Femur (tissue), 1 donor: Measurements from ENCODE around the gene FAM200A.
"Not testable (repeated sequence)": the region's sequence is repeated elsewhere in the genome, so short reads cannot be mapped to it uniquely, and the experiment has no call there.

ENCODE experiments used
- DNase-seq: peaks from one replicate; pipeline ENCODE4 v3.0.0-alpha.2; 2017

FAM200A gene

DNA sequence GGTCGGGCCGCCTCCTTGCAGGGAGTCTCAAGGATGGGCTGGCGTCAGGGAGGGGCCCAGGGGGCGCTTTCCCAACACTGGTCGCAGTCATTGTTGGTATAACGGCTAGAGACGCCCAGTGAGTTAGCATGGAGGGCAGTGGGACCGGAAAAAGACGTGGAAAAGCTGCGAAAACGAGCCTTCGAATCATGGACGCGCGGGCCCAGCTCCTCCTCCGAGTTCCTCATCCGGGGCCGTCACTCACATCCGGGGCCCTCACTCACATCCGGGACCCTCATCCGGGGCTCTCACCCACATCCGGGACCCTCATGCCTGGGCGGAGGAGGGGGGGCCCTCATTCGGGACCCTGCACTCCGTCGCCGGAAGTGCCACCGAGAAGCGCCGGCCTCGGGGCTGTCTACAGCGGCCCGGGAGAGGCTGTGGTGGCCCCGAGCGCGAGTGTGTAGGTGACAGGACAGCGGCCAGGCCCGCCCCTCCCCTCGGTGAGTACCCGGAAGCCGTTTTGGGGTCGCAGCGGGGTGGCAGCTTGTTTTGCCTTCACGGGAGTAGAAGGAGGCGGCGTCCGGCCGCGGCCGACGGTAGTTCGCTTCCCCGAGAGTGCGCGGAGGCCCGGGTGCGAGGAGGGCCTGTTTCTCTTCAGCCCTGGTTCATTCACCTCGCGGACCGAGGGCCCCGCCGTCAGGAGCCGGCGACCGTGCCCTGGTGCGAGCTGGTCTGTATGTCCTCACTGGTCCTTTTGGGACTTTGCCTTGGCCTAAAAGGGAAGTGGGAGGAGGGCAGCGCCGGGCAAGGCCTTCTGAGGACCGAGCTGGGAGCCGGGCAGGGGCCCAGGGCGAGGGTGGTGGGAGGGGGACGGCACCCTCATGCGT, 6.6 kb upstream of the FAM200A start, which contains the start of gene ZNF655:
Gene ZNF655 (plus strand): TSS at position 337 of the 869 bp plus-strand sequence. CDS start 1,918 bp downstream, outside the sequence.
- peak; percentile 96 for DNase-seq

DNA sequence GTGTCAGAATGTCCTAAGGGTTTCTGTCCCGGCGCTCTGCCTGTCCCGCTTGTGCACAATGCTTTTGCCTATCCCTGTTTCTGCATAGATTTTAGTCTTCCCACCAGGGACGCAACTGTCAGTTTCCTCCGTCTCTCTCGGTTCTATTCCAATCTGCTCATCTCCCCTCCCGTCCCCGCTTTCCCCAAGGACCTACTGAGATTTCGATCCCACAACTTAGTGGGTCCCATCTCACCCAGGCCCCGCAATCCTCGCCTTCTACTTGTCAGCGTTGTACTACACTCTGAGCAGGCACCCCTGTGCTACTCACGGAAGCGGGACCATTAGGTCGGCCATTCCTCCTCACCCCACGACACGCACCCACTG, 6.0 kb upstream of the FAM200A start:
- DNase-seq = no peak

DNA sequence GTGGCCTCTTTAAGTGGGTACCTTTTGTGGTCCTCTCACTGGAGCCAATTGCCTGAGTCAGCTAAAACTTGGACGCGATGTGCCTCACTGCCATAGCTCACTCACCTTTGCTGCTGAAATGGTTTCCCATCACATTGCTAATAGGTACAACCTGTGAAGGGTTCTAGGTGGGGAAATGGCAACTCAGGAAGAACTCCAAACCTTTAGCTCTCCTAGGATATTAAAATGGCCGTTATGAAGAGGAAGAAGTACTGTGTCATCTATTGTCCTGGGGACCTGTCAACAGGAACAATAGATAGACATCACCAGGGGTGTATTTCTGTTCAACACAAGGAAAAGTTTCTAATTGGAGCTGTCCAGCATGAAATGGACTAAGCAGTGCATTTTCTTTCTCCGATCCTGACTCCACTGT, 5.3 kb upstream of the FAM200A start:
- DNase-seq = no peak

DNA sequence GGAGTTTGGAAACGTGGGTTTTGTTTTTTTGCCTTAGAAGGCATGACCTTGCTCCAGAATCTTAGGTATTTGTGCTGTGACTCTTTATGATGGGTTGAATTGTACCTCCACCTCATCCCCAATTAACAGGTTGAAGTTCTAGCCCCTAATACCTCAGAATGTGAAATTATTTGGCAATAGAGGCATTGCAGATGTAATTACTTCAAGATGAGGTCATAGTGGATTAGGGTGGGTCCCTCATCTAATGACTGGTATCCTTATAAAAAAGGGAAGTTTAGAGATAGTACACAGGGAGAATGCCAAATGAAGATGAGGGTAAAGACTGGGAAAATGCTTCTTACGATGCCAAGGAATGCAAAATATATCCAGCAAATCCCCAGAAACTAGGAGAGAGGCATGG, 3.0 kb upstream of the FAM200A start:
- DNase-seq = no peak

DNA sequence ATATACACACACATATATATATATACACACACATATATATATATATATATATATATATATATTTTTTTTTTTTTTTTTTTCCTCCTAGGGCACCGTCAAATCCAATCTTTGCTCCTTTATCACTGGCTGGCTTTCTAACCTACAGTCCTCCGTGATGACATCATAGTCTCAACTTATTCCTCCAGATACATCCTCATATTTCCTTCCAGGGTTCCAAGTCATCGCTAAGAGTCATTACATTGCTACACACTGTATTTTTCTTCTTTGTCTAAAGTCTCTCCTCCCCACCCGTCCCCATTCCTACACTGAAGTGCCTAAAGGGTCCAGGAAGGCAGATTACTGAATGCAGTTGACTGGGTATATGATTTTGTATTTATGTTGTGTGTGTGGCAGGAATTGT, 1.1 kb upstream of the FAM200A start:
- DNase-seq = no peak

DNA sequence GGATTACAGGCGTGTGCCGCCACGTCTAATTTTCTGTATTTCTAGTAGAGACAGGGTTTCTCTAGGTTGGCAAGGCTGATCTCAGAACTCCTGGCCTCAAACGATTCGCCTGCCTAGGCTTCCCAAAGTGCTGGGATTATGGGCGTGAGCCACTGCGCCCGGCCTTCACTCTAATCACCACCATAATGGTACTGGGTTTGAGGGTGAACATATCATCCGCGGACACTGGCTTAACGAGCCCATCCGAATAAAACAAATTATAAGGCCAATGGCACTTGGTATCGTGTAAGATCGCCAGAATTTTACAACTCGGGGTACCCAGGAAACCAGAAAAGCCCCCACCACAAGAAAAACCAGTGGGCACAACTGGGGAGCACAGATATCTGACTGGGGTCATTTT, 580 bp downstream of the FAM200A start:
- DNase-seq = no peak

DNA sequence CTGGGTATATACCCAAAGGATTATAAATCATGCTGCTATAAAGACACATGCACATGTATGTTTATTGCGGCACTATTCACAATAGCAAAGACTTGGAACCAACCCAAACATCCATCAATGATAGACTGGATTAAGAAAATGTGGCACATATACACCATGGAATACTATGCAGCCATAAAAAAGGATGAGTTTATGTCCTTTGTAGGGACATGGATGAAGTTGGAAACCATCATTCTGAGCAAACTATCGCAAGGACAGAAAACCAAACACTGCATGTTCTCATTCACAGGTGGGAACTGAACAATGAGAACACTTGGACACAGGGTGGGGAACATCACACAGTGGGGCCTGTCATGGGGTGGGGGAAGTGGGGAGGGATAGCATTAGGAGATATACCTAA, 2.4 kb downstream of the FAM200A start:
- DNase-seq = not testable (repeated sequence)

DNA sequence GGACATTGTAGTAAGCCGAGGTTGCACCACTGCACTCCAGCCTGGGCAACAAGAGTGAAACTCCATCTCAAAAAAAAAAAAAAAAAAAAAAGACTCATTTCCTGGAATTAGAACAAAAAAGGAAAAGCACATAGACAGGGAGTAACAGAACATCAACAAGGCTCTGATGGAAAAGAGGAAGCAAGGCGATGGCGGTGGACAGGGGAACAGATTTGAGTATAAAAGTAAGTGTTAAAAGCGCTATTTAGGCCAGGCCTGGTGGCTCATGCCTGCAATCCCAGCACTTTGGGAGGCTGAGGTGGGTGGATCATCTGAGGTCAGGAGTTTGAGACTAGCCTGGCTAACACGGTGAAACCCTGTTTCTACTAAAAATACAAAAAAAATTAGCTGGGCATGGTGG, 6.6 kb downstream of the FAM200A start:
- not testable (repeated sequence) for DNase-seq

DNA sequence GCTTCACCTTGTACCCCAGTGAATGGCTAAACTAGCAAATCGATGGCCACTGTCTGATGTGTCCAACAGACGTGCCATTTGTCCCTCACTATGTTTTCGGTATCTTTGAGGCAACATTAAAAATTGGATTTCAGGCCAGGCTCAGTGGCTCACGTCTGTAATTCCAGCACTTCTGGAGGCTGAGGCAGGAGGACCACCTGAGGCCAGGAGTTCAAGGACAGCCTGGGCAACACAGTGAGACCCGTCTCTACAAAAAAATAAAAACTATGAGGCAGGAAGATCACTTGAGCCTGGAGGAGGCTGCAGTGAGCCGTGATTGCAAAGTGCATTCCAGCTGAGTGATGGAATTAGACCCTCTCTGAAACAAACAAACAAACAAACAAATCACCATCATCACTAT, 8.0 kb downstream of the FAM200A start:
- no peak for DNase-seq

DNA sequence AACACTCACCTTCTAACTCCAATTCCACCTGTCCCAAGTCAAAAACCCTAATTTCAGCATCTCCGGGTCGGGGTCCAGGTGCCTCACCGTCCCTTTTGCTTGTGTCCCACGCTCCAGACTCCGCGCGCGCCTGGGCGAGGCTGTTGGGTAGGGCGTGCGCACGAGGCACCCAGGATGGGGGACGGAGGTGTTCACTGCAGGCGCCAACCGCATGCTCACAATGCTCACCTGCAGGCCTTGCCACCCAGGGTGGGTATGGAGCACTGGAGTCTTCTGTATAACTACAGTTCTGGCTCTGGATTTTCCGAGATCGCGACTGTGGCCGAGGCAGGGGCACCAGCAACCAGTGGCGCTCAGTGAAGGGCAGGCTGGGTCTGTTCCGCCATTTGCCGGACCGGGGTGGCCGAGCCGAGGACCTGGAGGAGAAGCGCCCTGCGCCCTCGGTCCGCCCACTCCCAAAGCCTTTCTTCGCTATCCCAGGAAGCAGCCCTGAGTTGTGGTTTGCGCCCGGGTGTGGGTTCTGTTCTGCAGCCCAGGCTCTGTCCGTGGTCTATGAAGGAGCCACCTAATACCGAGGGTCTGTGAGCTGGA, 8.7 kb downstream of the FAM200A start:
- no peak for DNase-seq

DNA sequence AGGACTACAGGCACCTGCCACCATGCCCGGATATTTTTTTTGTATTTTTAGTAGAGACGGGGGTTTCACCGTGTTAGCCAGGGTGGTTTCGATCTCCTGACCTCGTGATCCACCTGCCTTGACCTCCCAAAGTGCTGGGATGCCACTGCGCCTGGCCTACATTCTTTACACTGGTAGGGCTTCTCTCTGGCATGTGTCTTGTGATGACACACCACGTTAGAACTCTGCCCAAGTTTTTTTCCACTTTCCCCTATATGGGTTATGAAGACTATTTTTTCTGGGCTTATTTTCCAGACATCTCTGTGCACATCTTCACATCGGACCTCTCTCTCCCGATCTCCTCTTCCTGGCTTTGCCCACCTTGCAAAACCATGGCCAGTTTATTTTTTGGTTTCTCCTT, 10.7 kb downstream of the FAM200A start:
- DNase-seq = no peak

DNA sequence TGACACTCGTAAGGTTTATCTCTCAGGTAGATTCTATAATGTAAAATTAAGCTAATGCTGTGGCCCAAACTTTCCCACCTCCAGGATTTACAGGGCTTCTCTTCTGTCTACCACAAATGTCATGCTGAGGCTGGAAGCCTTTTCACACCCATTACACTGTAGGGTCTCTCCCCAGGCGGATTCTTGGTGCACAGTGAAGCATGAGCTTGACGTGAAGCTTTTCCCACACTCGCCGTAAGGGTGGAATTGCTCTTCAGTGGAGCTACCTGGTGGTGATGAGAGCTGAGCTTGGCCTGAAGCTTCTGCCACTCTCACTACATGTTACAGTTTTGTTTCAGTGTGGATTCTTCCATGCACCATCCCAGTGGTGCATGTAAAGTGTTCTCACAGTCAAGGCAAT, 11.4 kb downstream of the FAM200A start:
- no peak for DNase-seq

DNA sequence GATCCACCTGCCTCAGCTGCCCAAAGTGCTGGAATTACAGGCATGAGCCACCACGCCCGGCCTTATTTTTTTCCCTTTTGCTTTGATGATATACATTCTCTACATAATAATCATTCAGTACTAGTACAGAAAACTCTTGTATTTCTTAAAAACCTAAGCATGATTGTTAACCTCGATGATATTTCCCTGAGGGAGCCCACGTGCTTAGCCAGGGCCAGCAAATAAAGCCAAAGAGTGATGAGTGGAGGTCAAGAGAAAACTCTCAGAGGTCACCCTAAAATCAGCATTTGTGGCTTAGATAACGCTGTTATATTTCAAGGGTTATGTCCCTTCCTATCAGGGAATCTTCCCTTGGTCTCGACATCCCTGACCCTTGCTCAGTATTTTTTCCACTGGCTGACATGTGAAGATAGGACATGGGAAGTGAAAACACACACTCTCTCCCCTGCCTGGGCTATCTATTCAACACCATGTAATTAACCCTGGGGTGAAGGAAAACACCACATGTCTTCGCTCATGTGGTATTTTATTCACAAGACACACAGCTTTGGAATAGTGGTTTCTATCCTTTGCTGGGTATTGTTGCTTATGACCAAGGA, 12.6 kb downstream of the FAM200A start:
- no peak for DNase-seq

DNA sequence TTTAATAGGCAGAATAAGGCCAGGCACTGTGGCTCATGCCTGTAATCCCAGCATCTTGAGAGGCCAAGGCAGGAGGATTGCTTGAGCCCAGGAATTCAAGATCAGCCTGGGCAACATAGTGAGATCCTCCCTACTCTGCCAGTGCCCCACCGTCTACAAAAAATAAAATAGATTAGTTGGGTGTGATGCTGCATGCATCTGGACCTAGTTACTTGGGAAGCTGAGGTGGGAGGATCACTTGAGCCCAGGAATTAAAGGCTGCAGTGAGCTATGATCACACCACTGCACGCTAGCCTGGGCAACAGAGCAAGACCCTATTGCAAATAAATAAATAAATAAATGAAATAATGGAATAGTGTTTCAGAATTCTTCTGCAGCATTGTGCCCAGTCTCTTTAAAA, 16.2 kb downstream of the FAM200A start:
- DNase-seq = no peak

DNA sequence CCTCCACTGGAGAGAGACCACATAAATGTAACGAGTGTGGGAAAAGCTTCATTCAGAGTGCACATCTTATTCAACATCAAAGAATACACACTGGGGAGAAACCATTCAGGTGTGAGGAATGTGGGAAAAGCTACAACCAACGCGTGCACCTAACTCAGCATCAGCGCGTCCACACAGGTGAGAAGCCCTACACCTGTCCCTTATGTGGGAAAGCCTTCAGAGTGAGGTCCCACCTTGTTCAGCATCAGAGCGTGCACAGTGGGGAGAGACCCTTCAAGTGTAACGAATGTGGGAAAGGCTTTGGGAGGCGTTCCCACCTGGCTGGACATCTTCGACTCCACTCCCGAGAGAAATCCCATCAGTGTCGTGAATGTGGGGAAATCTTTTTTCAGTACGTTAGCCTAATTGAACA, 20.6 kb downstream of the FAM200A start:
- DNase-seq = no peak

DNA sequence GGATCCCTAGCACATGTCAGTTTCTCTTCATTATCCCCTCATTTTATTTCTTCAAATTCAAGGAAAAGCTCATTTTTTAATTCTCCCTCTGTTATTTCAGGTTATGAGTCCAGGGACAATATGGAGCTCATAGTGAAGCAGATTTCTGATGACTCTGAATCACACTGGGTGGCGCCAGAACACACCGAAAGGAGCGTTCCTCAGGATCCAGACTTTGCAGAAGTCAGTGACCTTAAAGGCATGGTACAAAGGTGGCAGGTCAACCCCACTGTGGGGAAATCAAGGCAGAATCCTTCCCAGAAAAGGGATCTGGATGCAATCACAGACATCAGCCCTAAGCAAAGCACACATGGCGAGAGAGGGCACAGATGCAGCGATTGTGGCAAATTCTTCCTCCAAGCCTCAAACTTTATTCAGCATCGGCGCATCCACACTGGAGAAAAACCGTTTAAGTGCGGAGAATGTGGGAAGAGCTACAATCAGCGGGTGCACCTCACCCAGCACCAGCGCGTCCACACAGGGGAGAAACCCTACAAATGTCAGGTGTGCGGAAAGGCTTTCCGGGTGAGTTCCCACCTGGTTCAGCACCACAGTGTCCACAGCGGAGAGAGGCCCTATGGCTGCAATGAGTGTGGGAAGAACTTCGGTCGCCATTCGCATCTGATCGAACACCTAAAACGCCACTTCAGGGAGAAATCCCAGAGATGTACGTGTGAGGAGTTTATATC, 26.0 kb downstream of the FAM200A start:
- no peak for DNase-seq

DNA sequence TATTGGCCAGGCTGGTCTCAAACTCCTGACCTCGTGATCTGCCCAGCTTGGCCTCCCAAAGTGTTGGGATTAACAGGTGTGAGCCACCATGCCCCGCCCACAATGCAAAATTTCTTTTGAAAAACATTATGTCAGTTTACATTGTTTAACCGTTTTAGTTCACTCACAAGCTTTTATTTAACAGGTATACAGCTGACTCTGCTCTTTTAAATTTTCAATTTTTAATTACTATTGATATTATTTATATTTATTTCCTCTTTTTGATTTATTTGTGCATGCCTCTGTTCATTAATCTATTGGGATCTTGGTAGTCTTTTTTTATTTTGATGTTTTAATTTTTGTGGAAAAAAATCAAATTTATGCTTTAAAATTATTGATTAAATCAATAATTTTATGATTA, 30.5 kb downstream of the FAM200A start:
- DNase-seq = no peak

DNA sequence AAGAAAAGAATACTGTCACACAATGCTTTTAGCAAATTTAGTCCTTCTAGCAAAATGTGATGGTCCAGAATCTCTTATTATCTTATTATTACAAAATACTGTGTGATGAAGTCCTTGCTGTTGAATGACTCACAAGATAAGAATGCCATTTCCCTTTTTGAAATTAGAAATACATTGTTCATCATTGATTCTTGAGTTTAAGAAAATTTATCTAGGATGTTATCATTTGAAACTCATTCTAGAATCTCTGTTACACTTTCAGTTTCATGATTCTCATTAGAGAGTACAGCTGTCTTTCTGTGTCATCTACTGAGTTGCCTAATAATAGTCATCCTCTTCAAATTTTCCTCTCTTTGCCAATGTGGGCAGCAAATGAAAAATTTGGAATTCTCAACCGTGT, 37.9 kb downstream of the FAM200A start:
- no peak for DNase-seq

DNA sequence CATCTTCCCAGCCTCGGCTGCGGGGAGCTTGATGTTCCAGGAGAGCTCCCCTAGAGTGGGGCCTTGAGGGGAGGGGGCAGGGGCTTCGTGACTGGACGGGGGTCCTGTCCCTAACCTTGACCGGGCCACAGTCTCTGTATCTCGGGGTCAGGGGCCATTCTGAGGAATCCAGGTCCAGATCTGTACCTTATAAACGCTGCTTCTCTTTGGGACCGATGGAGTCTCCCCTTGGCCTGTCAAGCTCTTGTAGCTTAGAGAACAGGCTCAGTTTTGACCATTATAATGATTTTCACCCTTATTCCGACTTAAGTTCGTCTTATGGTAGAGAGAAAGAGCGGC, 46.6 kb downstream of the FAM200A start:
- no peak for DNase-seq

DNA sequence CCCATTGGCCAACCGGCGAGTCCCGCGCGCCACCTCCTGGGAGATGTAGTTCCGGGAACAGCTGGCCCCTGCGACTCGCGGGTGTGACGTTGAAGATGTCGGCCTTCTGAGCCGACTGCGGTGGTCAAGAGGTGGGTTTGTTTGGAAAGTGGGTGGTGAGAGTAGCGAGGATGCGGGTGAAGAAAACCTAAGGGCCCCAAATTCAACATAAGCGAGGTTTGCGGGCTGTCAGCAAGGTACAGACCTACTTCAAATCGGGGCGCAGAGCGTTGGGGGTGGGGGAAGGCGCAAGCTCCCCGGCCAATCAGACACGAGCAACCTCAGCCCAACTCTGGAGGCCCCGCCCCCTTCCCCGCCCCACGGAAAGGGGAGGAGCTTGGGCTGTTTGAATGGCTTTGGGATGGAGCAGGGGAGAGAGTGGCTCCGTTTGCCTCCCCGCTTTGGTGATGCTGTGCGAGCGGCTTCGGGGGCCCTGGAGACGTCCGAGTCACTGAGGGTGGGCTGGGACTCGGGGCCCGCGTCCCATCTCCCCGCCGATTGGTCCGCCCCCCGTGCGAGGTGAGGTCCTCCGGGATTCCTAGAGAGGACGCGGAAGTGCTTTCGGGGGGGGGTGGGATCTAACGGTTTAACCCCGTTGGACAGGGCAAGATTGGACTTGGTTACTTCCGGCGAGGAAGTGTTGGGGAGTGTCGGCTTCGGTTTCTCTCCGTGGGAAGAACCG, 47.2 kb downstream of the FAM200A start, which contains the start of gene ZKSCAN5:
Gene ZKSCAN5 (plus strand): TSS at position 60 of the 721 bp plus-strand sequence. CDS start 1,383 bp downstream, outside the sequence.
- peak; percentile 98 for DNase-seq

DNA sequence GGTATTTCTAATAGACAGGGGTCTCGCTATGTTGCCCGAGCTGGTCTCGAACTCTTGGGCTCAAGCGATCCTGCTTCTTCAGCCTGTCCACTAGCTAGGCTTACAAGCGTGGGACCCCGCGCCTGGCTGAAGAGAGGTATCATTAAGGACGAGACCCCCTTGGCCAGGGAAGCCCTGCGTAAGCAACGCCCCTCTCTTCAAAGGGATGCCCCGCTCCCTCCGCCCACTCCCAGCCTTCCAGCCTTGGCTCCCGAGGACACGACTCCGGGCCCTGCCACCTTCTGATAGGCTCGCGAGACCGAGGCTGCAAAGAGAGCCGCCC, 47.7 kb downstream of the FAM200A start:
- peak; percentile 99 for DNase-seq

DNA sequence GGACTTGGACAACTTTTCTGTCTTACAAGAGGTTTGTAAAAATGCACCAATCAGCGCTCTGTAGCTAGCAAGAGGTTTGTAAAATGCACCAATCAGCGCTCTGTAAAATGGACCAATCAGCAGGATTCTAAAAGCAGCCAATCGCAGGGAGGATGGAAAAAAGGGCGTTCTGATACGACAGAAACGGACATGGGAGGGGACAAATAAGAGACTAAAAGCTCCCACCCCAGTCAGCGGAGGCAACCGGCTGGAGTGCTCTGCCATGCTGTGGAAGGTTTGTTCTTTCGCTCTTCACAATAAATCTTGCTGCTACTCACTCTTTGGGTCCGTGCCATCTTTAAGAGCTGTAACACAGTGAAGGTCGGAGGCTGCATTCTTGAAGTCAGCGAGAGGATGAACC, 50.7 kb downstream of the FAM200A start:
- DNase-seq = not testable (repeated sequence)

DNA sequence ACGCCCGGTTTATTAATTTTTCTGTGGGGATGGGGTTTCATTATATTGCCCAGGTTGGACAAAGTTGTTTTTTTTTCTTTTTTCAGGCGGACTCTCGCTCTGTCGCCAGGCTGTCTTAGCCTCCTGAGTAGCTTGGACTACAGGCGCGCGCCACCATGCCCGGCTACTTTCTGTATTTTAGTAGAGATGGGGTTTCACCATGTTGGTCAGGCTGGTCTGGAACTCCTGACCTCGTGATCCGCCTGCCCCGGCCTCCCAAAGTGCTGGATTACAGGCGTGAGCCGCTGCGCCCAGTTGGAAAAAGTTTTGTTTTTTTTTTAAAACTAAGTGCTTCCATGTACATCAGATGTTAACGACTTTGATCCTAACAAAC, 51.3 kb downstream of the FAM200A start:
- DNase-seq = no peak
